ENCODE measurements around the gene NCS1.

DNA sequence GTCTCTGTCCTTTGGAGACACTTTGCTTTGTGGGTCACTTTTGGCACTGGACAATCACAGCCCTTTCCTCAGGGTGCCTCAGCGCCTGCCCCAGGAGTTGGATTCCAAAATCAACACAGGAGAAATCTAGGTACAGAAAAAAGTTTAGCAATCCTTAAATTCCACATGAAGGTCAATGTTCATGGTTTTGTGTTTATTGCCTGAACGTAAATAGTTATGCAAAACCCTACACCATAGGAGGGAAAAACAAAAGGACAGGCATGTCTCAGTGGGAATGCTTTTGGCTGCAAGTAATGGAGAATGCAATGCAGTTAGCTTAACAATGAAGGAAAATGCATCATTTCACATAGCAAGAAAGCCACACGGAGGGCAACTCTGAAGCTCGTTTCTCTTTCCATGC is 86.8 kb downstream of the NCS1 start:
- TF ChIP-seq POLR2AphosphoS5 (IDR thresholded peaks at IDR 0.05; ENCODE audit: low read depth, low read length) (no peak), POLR2A (IDR thresholded peaks at IDR 0.05; ENCODE audit: low read depth, low read length) (no peak), TAF1 (IDR thresholded peaks at IDR 0.05; ENCODE audit: borderline replicate concordance, low read depth, low read length) (no peak)

All from GM12892 (cell line).